GM12878 (cell line): ENCODE data around the gene SPRTN.

Experiments used
- CHD2 ChIP-seq: IDR thresholded peaks from 2 replicates; pipeline ENCODE4 v1.6.1; 2011; ENCODE audit warnings: low read depth, low read length, improper control_type of control experiment, borderline replicate concordance
- ESRRA ChIP-seq: IDR thresholded peaks from 2 replicates; pipeline ENCODE4 v1.6.1; 2012; ENCODE audit warnings: mild to moderate bottlenecking, low read length, improper control_type of control experiment
- JUNB ChIP-seq: IDR thresholded peaks from 2 replicates; pipeline ENCODE4 v1.6.1; 2016; ENCODE audit warnings: antibody characterized with exemption, mild to moderate bottlenecking
- POLR2AphosphoS2 ChIP-seq: IDR thresholded peaks from 2 replicates; pipeline ENCODE4 v1.6.1; 2011; ENCODE audit warnings: low read depth, mild to moderate bottlenecking, low read length, improper control_type of control experiment, moderate library complexity
- RAD21 ChIP-seq: IDR thresholded peaks from 2 replicates; pipeline ENCODE4 v1.6.1; 2011; ENCODE audit warnings: mild to moderate bottlenecking, low read depth, low read length, moderate library complexity; ENCODE audit not compliant: insufficient read depth
- TF ChIP-seq, protein P1 (sequence below): fragments of 450-650 bp; formaldehyde crosslinking; IDR thresholded peaks from 2 replicates; pipeline ENCODE4 v1.5.0; 2022; ENCODE audit warnings: mild to moderate bottlenecking, missing genetic modification characterization
- TF ChIP-seq, protein P2 (sequence below): fragments of 450-650 bp; formaldehyde crosslinking; IDR thresholded peaks from 2 replicates; pipeline ENCODE4 v1.4.0; 2020; ENCODE audit warnings: mild to moderate bottlenecking, moderate library complexity
- TF ChIP-seq, protein P3 (sequence below): fragments of 450-650 bp; IDR thresholded peaks from 2 replicates; pipeline ENCODE4 v1.6.1; 2014; ENCODE audit warnings: mild to moderate bottlenecking
- TF ChIP-seq, protein P4 (sequence below), 3 experiments: IDR thresholded peaks in 2 of 3; conservative IDR thresholded peaks in 1 of 3; 2 replicates each; pipeline ENCODE4 v1.5.1; 2011; ENCODE audit warnings: low read depth in 3 of 3, low read length in 3 of 3, mild to moderate bottlenecking in 3 of 3, control low read depth in 2 of 3, moderate library complexity in 2 of 3, inconsistent platforms in 1 of 3, mixed read lengths in 1 of 3; ENCODE audit not compliant: control insufficient read depth in 2 of 3, insufficient read depth in 1 of 3; ENCODE audit errors: extremely low read depth in 1 of 3

DNA sequence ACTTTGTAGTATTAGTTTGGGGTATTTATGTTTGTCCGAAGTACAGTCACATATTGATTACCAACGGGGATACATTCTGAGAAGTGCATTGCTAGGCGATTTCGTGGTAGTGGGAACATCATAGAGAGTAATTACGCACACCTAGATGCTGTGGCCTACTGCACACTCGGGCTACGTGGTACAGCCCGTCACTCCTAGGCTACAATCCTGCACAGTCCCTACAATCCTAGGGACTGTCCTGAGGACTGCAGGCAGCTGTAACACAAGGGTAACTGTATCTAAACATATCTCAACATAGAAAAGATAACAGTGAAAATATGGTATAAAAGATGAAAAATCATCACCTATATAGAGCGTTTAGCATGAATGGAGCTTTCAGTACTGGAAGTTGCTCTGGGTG is 19.0 kb upstream of the SPRTN start:
- no peak for TF ChIP-seq RAD21
- TF ChIP-seq, protein P1, sequence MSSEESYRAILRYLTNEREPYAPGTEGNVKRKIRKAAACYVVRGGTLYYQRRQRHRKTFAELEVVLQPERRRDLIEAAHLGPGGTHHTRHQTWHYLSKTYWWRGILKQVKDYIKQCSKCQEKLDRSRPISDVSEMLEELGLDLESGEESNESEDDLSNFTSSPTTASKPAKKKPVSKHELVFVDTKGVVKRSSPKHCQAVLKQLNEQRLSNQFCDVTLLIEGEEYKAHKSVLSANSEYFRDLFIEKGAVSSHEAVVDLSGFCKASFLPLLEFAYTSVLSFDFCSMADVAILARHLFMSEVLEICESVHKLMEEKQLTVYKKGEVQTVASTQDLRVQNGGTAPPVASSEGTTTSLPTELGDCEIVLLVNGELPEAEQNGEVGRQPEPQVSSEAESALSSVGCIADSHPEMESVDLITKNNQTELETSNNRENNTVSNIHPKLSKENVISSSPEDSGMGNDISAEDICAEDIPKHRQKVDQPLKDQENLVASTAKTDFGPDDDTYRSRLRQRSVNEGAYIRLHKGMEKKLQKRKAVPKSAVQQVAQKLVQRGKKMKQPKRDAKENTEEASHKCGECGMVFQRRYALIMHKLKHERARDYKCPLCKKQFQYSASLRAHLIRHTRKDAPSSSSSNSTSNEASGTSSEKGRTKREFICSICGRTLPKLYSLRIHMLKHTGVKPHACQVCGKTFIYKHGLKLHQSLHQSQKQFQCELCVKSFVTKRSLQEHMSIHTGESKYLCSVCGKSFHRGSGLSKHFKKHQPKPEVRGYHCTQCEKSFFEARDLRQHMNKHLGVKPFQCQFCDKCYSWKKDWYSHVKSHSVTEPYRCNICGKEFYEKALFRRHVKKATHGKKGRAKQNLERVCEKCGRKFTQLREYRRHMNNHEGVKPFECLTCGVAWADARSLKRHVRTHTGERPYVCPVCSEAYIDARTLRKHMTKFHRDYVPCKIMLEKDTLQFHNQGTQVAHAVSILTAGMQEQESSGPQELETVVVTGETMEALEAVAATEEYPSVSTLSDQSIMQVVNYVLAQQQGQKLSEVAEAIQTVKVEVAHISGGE (CRISPR knock-in tag) = no peak
- no peak for TF ChIP-seq CHD2
- no peak for TF ChIP-seq POLR2AphosphoS2
- TF ChIP-seq ESRRA = no peak
- TF ChIP-seq, protein P2, sequence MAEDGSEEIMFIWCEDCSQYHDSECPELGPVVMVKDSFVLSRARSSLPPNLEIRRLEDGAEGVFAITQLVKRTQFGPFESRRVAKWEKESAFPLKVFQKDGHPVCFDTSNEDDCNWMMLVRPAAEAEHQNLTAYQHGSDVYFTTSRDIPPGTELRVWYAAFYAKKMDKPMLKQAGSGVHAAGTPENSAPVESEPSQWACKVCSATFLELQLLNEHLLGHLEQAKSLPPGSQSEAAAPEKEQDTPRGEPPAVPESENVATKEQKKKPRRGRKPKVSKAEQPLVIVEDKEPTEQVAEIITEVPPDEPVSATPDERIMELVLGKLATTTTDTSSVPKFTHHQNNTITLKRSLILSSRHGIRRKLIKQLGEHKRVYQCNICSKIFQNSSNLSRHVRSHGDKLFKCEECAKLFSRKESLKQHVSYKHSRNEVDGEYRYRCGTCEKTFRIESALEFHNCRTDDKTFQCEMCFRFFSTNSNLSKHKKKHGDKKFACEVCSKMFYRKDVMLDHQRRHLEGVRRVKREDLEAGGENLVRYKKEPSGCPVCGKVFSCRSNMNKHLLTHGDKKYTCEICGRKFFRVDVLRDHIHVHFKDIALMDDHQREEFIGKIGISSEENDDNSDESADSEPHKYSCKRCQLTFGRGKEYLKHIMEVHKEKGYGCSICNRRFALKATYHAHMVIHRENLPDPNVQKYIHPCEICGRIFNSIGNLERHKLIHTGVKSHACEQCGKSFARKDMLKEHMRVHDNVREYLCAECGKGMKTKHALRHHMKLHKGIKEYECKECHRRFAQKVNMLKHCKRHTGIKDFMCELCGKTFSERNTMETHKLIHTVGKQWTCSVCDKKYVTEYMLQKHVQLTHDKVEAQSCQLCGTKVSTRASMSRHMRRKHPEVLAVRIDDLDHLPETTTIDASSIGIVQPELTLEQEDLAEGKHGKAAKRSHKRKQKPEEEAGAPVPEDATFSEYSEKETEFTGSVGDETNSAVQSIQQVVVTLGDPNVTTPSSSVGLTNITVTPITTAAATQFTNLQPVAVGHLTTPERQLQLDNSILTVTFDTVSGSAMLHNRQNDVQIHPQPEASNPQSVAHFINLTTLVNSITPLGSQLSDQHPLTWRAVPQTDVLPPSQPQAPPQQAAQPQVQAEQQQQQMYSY (CRISPR knock-in tag) = no peak
- TF ChIP-seq, protein P3, sequence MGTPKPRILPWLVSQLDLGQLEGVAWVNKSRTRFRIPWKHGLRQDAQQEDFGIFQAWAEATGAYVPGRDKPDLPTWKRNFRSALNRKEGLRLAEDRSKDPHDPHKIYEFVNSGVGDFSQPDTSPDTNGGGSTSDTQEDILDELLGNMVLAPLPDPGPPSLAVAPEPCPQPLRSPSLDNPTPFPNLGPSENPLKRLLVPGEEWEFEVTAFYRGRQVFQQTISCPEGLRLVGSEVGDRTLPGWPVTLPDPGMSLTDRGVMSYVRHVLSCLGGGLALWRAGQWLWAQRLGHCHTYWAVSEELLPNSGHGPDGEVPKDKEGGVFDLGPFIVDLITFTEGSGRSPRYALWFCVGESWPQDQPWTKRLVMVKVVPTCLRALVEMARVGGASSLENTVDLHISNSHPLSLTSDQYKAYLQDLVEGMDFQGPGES = no peak
- TF ChIP-seq JUNB = no peak
- TF ChIP-seq, protein P4, sequence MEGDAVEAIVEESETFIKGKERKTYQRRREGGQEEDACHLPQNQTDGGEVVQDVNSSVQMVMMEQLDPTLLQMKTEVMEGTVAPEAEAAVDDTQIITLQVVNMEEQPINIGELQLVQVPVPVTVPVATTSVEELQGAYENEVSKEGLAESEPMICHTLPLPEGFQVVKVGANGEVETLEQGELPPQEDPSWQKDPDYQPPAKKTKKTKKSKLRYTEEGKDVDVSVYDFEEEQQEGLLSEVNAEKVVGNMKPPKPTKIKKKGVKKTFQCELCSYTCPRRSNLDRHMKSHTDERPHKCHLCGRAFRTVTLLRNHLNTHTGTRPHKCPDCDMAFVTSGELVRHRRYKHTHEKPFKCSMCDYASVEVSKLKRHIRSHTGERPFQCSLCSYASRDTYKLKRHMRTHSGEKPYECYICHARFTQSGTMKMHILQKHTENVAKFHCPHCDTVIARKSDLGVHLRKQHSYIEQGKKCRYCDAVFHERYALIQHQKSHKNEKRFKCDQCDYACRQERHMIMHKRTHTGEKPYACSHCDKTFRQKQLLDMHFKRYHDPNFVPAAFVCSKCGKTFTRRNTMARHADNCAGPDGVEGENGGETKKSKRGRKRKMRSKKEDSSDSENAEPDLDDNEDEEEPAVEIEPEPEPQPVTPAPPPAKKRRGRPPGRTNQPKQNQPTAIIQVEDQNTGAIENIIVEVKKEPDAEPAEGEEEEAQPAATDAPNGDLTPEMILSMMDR (IDR thresholded peaks at IDR 0.05 in 2 of 3, conservative IDR thresholded peaks at IDR 0.05 in 1 of 3; ENCODE audit: control insufficient read depth in 2 of 3, extremely low read depth in 1 of 3, insufficient read depth in 1 of 3, low read depth in 3 of 3, low read length in 3 of 3) = no peak
